HCT116 (cell line): ENCODE results near the gene CIP2A. TPM values are rescaled to one million over a fixed set of nuclear protein-coding genes. Genes with fewer than 3 reads are reported as not detected.
"Not testable (repeated sequence)": the region's sequence is repeated elsewhere in the genome, so short reads cannot be mapped to it uniquely, and the experiment has no call there.

Experiments
- ATAC-seq: fragments of 200-7000 bp; cut with Tn5 transposase; 2 replicates; pipeline ENCODE4 v1.9.1; 2020; ENCODE audit warnings: mild to moderate bottlenecking, moderate library complexity
- BruUV-seq: library from RNA; stranded (reverse); fragments of 400-500 nt; replicated peaks from 2 replicates; lab custom pipeline; 2021; lab: Mats Ljungman, UMichigan
- CTCF ChIA-PET: fragments of 300-600 bp; sonication (Branson Sonifier 250); formaldehyde crosslinking; loops from one replicate; lab custom pipeline; 2021; ENCODE audit warnings: antibody characterized with exemption; lab: Charles Lee
- POLR2A ChIA-PET: fragments of 300-600, 350-600 bp; sonication (Branson Sonifier 250); formaldehyde crosslinking; loops from one replicate; lab custom pipeline; 2021; ENCODE audit warnings: antibody characterized with exemption; lab: Charles Lee
- RAD21 ChIA-PET, 2 experiments: fragments of 300-600 bp; sonication (Branson Sonifier 250); formaldehyde crosslinking; loops; one replicate each; lab custom pipeline; 2023; ENCODE audit warnings: low total read pairs in 2 of 2; ENCODE audit not compliant: uncharacterized antibody in 2 of 2, unreplicated experiment in 2 of 2, low non-redundant PET in 1 of 2; lab: Charles Lee
- DNase-seq: peaks from one replicate; pipeline ENCODE4 v3.0.0-alpha.2; 2010; ENCODE audit warnings: low read depth, low spot score
- H2AFZ ChIP-seq: fragments of 200-600 bp; shearing (Covaris generic), sonication (generic); 2 replicates; pipeline ENCODE4 v1.6.1; 2017; ENCODE audit warnings: low read depth, mixed run types, mixed read lengths, antibody characterized with exemption, low read length; ENCODE audit not compliant: poor library complexity, severe bottlenecking
- H3K27ac ChIP-seq: 2 replicates; pipeline ENCODE4 v1.5.1; 2012; ENCODE audit warnings: low read depth, low read length
- H3K27me3 ChIP-seq: fragments of 200-600 bp; sonication (generic); 2 replicates; pipeline ENCODE4 v1.6.1; 2016; ENCODE audit warnings: mixed run types, low read length, mixed read lengths; ENCODE audit not compliant: insufficient read depth
- H3K36me3 ChIP-seq, 2 experiments: fragments of 200-500 bp in 1 of 2; fragments of 200-600 bp in 1 of 2; sonication (Bioruptor generic) in 1 of 2; sonication (generic) in 1 of 2; 2 replicates each; pipeline versions ENCODE4 v1.5.1 to v1.6.1; 2014 to 2016; ENCODE audit warnings: low read length in 2 of 2, inconsistent platforms in 1 of 2, mixed read lengths in 1 of 2, mixed run types in 1 of 2; ENCODE audit not compliant: insufficient read depth in 2 of 2, control insufficient read depth in 1 of 2
- H3K4me1 ChIP-seq, 2 experiments: fragments of 200-600 bp in 1 of 2; sonication (generic) in 1 of 2; 2 replicates each; pipeline versions ENCODE4 v1.5.1 to v1.6.1; 2012 to 2017; ENCODE audit warnings: low read length in 2 of 2, inconsistent platforms in 1 of 2, mild to moderate bottlenecking in 1 of 2, mixed read lengths in 1 of 2, mixed run types in 1 of 2, moderate library complexity in 1 of 2; ENCODE audit not compliant: insufficient read depth in 2 of 2, control insufficient read depth in 1 of 2
- H3K4me2 ChIP-seq: fragments of 200-600 bp; sonication (generic); 2 replicates; pipeline ENCODE4 v1.6.1; 2017; ENCODE audit warnings: mixed run types, low read length, mixed read lengths
- H3K4me3 ChIP-seq, 2 experiments: fragments of 200-600 bp in 1 of 2; sonication (generic) in 1 of 2; replicated peaks in 1 of 2; 2 replicates each; pipeline ENCODE4 v1.5.1; 2011 to 2016; ENCODE audit warnings: low read length in 2 of 2, control low read depth in 1 of 2, low read depth in 1 of 2, mild to moderate bottlenecking in 1 of 2, mixed read lengths in 1 of 2, mixed run types in 1 of 2
- H3K79me2 ChIP-seq: fragments of 200-600 bp; sonication (generic); 2 replicates; pipeline ENCODE4 v1.6.1; 2017; ENCODE audit warnings: mild to moderate bottlenecking, mixed run types, low read length, moderate library complexity, mixed read lengths; ENCODE audit not compliant: insufficient read depth
- H3K9ac ChIP-seq: fragments of 200-600 bp; sonication (generic); 2 replicates; pipeline ENCODE4 v1.6.1; 2016; ENCODE audit warnings: low read length, mixed read lengths
- H3K9me2 ChIP-seq: fragments of 200-600 bp; sonication (generic), shearing (Covaris generic); 2 replicates; pipeline ENCODE4 v1.6.1; 2017; ENCODE audit warnings: mixed run types, mild to moderate bottlenecking, moderate library complexity; ENCODE audit not compliant: insufficient read depth
- H3K9me3 ChIP-seq, 2 experiments: fragments of 200-500 bp in 1 of 2; fragments of 200-600 bp in 1 of 2; sonication (Bioruptor generic) in 1 of 2; sonication (generic) in 1 of 2; 2 replicates each; pipeline ENCODE4 v1.6.1; 2014 to 2017; ENCODE audit warnings: low read length in 2 of 2, mixed read lengths in 2 of 2, inconsistent platforms in 1 of 2, low read depth in 1 of 2, mild to moderate bottlenecking in 1 of 2, mixed run types in 1 of 2, moderate library complexity in 1 of 2; ENCODE audit not compliant: control insufficient read depth in 1 of 2, insufficient read depth in 1 of 2
- H4K20me1 ChIP-seq: fragments of 200-600 bp; sonication (generic), shearing (Covaris generic); 2 replicates; pipeline ENCODE4 v1.6.1; 2017; ENCODE audit warnings: mixed run types, mild to moderate bottlenecking, moderate library complexity; ENCODE audit not compliant: insufficient read depth
- EZH2 ChIP-seq: fragments of 200-600 bp; sonication (generic); IDR thresholded peaks from 2 replicates; pipeline ENCODE4 v1.6.1; 2017; ENCODE audit warnings: antibody characterized with exemption, mixed run types
- SIN3A ChIP-seq: IDR thresholded peaks from 2 replicates; pipeline ENCODE4 v1.6.1; 2012; ENCODE audit warnings: low read depth
- YY1 ChIP-seq: IDR thresholded peaks from 2 replicates; pipeline ENCODE4 v1.6.1; 2011; ENCODE audit warnings: low read length, low read depth, moderate library complexity, mild to moderate bottlenecking; ENCODE audit not compliant: insufficient replicate concordance; ENCODE audit errors: extremely low read depth
- ZFX ChIP-seq: fragments of 450-650 bp; IDR thresholded peaks from 2 replicates; pipeline ENCODE4 v1.6.1; 2017
- intact Hi-C: fragments of 100-400 bp; cut with micrococcal nuclease; formaldehyde crosslinking; loops from 2 replicates; pipeline ENCODE4 v1.10.0; 2022
- total RNA-seq: library from RNA; stranded (reverse); gene quantifications from one replicate; pipeline ENCODE4 v1.2.1, GENCODE V29; 2021; ENCODE audit not compliant: unreplicated experiment
- TF ChIP-seq, protein P1 (sequence below), 3 experiments: fragments of 200-600 bp in 1 of 3; sonication (generic) in 1 of 3; IDR thresholded peaks in 2 of 3; conservative IDR thresholded peaks in 1 of 3; 2 replicates each; pipeline ENCODE4 v1.5.1; 2012 to 2017; ENCODE audit warnings: low read depth in 2 of 3, low read length in 2 of 3, antibody characterized with exemption in 1 of 3, borderline replicate concordance in 1 of 3, control low read depth in 1 of 3, mild to moderate bottlenecking in 1 of 3, mixed read lengths in 1 of 3, mixed run types in 1 of 3, moderate library complexity in 1 of 3; ENCODE audit not compliant: insufficient read depth in 1 of 3

The CIP2A gene
- total RNA-seq, 1 experiment from 2014 or later, result 41.6 TPM

DNA sequence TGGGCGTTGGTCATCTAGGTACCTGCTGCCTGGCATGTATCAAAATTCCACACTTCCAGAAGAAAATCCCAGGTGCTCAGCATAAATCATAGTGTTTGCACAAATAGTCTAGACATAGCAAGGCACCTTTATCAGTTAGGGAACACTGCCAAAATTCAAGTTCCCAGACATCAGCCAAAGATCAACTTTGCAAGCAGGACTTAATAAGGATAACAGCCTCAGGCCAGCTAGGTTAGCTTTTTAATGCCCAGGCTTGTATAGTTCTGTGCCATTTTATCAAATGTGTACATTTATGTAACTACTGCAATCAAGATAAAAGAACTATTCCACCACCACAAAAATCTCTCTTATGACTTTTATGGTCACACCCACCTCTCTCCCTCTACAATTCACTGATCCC is 31.0 kb upstream of the CIP2A start (continued):
- TF ChIP-seq, protein P1, sequence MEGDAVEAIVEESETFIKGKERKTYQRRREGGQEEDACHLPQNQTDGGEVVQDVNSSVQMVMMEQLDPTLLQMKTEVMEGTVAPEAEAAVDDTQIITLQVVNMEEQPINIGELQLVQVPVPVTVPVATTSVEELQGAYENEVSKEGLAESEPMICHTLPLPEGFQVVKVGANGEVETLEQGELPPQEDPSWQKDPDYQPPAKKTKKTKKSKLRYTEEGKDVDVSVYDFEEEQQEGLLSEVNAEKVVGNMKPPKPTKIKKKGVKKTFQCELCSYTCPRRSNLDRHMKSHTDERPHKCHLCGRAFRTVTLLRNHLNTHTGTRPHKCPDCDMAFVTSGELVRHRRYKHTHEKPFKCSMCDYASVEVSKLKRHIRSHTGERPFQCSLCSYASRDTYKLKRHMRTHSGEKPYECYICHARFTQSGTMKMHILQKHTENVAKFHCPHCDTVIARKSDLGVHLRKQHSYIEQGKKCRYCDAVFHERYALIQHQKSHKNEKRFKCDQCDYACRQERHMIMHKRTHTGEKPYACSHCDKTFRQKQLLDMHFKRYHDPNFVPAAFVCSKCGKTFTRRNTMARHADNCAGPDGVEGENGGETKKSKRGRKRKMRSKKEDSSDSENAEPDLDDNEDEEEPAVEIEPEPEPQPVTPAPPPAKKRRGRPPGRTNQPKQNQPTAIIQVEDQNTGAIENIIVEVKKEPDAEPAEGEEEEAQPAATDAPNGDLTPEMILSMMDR (IDR thresholded peaks at IDR 0.05 in 2 of 3, conservative IDR thresholded peaks at IDR 0.05 in 1 of 3; ENCODE audit: borderline replicate concordance in 1 of 3, insufficient read depth in 1 of 3, low read depth in 2 of 3, low read length in 2 of 3), result no peak
- no peak for TF ChIP-seq YY1
- no peak for TF ChIP-seq ZFX
- TF ChIP-seq SIN3A, result no peak
- TF ChIP-seq, all 23 proteins: peak for 0

DNA sequence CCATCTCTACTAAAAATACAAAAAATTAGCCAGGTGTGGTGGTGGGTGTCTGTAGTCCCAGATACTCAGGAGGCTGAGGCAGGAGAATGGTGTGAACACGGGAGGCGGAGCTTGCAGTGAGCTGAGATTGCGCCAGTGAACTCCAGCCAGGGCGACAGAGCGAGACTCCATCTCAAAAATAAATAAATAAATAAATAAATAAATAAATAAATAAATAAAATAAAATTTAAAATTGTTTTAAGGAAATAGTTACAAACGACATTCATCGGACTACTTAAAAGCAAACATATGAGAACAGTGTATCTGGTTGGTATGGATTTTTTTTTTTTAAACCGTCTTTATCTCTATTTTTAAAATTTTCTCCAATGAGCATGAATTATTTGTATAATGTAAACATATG is 26.9 kb upstream of the CIP2A start:
- POLR2A ChIA-PET, H3K9ac ChIP-seq, H3K27me3 ChIP-seq, H3K79me2 ChIP-seq, BruUV-seq, H3K4me1 ChIP-seq, H3K27ac ChIP-seq, ATAC-seq, H2AFZ ChIP-seq, CTCF ChIA-PET, H4K20me1 ChIP-seq, H3K4me3 ChIP-seq, DNase-seq, RAD21 ChIA-PET, H3K9me2 ChIP-seq, H3K4me2 ChIP-seq, H3K9me3 ChIP-seq, H3K36me3 ChIP-seq, intact Hi-C loops: not testable (repeated sequence)

DNA sequence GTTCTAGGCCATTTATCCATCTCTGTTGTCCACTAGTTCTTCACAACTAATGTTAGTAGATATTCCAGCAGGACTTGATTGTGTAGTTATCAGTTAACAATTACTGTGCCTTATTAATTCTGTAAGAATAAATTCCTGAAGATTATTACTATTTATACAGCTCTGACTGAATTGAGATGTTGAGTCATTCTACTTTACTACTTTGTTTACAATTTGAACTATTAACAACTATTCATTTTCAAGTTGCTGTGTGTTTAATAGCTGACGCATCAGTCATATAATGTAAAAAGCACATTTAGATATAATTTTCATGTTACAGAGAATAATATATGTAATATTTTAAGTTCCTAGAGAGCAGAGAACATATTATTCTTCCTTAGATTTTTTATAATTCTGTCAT is 21.4 kb upstream of the CIP2A start:
- H3K9me3 ChIP-seq, result no peaks in the 10 kb centered on the region
- RAD21 ChIA-PET, result no interaction called here
- no peak for ATAC-seq
- intact Hi-C loops, result no loop called here
- CTCF ChIA-PET, result no interaction called here
- H3K36me3 ChIP-seq, result no peaks in the 10 kb centered on the region
- H3K4me3 ChIP-seq, result no peak overlapping the region
- no peak for DNase-seq
- no peaks in the 10 kb centered on the region for H3K4me1 ChIP-seq
- no peaks in the 10 kb centered on the region for H3K79me2 ChIP-seq
- H3K9ac ChIP-seq, result no peak overlapping the region
- H2AFZ ChIP-seq, result no peak overlapping the region
- BruUV-seq, result no TSS peak
- H3K9me2 ChIP-seq, result no peaks in the 10 kb centered on the region
- no peaks in the 10 kb centered on the region for H4K20me1 ChIP-seq
- POLR2A ChIA-PET, result no interaction called here
- TF ChIP-seq YY1, result no peak
- TF ChIP-seq EZH2, result no peak
- H3K27me3 ChIP-seq, result no peaks in the 10 kb centered on the region
- no peak overlapping the region for H3K4me2 ChIP-seq
- H3K27ac ChIP-seq, result no peak overlapping the region
